Stimulated activated CD8-positive, alpha-beta memory T cell treated with anti-CD3 and anti-CD28 coated beads, Interleukin-15, amount 100 ng/mL, for 4 hours (primary cell): ENCODE data around the gene SPCS1.
"Not testable (repeated sequence)": the region's sequence is repeated elsewhere in the genome, so short reads cannot be mapped to it uniquely, and the experiment has no call there.

ENCODE experiments used
- DNase-seq, 2 donors: peaks; one replicate each; pipeline ENCODE4 v3.0.0-alpha.2; 2020; ENCODE audit warnings: low read depth in 2 of 2

Gene SPCS1

DNA sequence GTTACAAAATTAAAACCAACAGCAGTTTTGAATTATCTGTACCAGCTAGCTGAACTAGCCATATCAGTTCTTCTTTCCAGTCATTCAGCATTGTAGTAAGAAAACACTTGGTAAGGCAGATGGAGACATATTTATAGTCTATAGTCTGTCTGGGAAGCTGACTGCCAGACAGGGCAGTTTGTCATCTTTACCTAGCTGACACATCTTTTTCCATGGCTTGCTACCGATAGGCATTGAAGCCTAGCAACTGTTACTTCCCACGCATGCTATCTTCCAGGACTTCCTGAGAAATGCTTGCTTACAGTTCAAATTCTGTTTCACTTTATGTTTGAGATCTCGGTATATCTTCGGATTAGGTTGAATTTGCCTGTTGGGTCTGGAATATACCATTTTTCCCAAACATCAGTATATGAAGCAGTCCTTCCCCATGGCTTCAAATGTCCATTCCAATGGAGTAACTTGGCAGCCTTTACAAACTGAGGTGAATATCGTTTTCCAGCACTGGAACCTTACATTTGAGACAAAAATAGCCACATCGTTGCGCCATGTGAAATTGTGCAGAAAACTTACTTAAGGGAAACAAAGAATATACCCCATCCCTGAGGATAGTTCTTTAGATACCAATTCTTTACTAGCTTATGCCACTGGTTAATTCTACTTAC is 11.2 kb upstream of the SPCS1 start:
- no peak for DNase-seq

DNA sequence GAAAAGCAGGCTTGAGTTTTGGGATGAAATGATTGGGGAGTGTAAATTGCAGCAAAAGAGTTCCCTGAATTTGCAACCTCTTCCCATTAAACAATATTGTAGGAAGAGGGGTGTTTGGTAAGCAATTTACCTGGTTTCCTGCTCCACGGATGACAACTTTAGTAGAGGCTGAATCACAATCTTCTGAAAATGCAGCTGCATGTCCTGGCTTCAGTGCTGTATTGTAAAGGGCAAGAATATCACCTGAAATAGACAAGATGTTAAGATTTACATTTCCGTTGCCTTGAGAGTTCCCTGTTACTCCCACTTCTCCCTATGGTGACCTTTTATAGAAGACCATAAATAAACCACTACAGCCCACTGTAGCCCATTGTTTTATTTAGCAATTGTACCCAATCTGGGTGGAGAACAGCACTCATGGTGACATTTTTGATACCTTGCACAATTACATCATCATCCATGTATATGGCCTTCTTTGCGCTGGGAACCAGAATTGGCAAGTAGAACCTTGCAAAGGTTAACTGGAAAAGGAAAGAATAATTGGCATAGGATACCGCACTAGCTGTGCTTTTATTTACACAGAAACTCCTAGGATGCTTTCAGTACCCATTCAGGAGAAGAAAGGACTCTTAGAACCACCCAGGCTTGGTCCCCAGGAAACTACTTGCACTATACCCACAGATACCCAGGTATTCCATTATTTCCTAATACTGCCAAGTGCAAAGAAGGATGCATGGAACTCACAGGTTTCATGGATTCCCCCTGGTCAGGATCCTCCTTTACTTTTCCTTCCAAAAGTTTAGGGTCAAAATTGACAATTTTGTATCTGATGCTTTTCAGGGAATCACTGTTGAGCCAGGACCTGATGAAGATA is 9.9 kb upstream of the SPCS1 start:
- no peak for DNase-seq

DNA sequence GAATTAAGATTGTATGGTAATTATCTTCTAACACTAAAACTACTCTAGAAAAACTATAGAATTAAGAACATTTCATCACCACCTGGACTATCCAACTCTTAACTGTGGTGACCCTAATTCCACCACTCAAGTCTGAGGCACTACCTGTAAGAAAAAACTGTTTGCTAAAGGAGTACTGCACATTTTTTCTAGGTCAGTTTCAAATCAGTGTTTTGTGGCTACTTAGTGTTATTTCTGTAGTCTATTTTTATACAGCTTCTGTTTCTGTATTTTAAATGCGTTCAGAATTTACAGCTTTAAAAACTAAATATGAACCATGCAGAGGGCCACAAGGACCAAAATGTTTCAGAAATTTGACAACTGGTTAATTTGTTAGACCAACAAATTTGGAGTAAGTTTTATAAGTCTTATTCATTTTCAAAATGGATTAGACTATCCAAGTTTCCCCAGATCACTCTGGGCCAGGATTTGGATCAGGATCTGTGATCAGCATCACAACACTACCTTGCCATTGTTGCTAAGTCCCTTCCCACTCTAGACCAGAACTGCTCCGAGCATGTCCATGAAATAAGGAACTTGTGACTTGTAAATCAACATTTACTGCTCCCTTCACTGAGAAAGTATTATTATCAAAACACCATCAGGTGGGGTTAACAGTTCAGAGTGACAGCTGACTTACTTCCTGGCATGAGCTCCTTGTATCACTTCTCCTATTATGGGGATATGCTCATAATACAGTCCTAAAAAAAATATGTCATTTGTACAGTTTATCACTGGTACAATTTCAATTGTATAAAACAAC is 8.9 kb upstream of the SPCS1 start:
- no peak for DNase-seq

DNA sequence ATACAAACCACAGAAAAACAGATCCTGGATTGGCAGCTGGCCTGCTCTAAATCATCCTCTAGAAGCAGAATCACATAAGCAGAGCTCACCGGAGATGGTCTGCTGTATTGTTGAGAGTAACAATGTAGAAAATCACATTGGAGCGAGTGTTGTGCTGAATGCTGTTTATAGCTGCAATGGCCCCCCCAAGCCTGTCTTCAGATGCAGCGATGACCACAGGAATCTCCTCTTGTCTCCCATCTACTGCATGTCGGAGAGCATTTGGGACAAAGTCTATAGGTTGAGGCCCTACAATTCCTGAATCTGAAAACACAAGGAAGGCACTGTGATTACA is 8.3 kb upstream of the SPCS1 start:
- DNase-seq, result no peak

DNA sequence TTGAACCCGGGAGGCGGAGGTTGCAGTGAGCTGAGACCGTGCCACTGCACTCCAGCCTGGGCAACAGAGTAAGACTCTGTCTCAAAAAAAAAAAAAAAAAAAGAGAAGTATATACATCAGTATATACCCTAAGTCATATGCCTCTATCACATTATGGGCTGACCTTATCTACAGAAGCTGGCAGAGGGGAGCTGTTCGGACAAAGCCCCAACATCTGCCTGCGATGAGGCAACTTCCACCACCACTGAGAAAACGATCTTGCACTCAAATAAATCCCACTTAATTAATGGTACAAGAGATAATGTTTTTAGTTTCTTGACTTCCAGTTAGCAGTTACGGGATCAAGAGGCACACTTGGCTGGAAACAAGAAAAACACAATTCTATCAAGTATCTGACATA is 2.6 kb upstream of the SPCS1 start:
- no peak for DNase-seq

DNA sequence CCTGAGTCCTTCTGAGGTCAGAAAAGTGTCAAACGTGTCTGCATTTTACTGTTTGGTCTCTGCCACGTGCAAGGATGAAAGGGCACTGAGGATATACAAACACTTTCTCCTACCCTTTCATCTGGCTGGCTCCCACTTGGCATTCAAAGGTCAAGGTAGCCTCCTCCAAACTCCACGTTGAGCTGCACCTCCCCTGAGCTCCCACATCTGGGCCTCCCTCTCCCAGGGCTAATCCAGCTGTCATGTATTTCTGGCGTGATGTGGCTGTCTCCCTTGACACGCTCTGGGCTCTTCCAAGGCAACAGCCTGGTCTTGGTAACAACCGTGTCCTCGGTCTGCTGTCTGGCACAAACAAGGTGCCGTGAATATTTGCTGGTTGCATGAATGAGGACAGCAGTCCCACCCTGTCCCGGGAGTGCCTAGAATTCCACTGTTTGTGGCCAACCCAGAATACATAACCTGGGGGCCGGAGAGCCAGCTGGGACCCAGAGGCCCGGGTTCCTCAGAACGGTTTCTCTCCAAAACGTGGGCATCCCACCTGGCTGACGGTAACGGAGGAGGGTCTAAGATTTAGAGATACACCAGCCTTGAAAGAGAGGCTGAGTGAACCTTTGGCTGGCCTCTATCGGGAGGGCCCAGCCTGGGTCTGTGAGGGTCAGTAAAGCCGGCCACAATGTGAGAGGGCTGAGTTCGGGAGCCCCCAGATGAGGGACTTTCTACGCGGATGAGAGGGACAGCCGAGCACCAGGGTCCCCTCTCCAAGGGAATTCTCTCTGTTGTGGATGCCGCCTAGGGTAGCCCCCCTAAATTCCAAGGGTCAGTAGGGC is 1.1 kb upstream of the SPCS1 start:
- no peak for DNase-seq

DNA sequence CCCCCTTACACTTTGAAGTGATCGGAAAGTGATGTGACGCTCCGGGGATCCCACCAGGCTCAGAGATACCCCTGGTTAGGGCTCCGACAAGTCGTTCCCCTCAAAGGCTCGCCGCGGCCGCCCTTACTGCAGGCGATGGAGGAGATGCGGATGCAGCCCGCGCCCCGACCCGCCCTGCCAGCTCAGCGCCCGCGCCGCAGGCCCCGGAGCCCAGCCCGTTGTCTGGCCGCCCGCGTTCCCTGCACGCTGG is 543 bp upstream of the SPCS1 start:
- DNase-seq, result no peak

DNA sequence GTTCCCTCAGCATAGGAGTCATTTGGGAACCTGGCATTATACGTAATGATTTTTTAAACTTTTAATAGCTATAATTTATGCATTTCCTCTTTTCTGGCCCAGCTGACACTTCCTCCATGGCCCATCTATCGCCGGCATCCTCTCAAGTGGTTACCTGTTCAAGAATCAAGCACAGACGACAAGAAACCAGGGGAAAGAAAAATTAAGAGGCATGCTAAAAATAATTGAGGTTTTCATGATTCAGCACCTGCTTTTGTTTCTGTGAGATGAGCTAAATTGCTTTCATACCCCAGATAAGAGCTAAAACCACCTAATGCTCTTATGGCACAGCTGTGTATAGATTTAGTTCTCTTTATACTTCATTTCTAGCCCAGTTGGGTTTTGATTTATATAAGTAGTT is 1.7 kb downstream of the SPCS1 start:
- no peak for DNase-seq

DNA sequence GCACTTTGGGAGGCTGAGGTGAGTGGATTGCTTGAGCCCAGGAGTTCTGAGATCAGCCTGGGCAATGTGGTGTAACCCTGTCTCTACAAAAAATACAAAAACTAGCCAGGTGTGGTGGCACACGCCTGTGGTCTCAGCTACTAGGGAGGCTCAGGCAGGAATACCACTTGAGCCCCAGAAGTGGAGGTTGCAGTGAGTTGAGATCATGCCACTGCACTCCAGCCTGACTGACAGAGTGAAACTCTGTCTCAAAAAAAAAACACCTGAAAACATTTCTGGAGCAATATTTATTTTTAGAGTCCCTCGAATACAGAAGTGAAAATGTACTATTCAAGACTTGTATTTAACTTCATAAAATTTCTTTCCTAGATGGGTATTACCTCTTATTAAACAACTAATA is 4.6 kb downstream of the SPCS1 start:
- no peak for DNase-seq

DNA sequence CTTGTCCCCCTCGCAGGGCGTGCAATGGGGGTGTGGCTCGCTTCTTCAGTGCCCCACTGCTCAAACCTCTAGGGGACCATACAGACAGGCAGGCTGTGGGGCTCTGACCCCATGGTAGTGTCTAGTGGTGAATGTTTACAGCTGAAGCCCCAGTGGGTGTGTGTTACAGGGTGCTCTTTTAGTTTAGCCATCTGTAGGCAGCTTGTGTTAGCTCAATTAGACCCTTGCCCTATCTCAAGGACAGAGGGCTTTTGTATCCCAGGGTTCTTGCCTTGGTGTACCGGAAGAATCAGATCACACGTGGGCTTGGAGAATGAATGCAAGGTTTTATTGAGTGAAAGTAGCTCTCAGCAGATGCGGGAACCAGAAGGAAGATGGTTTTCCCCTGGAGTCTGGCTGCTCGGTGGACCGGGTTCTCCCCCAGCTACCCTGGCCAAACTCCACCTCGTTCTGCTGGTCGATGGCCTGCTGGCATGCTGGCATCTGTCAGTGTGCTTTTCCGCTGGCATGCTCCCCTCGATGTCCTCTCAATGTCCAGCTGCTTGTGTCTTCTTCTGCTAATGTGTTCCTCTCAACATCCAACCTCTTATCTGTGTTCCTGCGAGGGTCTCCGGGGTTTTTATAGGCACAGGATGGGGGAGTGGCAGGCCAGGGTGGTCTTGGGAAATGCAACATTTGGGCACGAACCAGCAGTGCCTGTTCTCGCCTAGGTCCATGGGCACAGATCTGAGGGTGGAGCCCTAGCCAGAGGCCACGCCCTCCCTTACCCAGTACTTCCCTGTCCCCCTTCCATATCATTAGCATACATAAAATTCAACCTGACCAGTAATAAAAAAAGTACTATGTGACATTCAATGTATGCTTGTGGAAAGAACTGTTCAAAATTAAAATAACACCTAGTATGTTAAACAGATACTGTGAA is 6.6 kb downstream of the SPCS1 start:
- DNase-seq, result no peak

DNA sequence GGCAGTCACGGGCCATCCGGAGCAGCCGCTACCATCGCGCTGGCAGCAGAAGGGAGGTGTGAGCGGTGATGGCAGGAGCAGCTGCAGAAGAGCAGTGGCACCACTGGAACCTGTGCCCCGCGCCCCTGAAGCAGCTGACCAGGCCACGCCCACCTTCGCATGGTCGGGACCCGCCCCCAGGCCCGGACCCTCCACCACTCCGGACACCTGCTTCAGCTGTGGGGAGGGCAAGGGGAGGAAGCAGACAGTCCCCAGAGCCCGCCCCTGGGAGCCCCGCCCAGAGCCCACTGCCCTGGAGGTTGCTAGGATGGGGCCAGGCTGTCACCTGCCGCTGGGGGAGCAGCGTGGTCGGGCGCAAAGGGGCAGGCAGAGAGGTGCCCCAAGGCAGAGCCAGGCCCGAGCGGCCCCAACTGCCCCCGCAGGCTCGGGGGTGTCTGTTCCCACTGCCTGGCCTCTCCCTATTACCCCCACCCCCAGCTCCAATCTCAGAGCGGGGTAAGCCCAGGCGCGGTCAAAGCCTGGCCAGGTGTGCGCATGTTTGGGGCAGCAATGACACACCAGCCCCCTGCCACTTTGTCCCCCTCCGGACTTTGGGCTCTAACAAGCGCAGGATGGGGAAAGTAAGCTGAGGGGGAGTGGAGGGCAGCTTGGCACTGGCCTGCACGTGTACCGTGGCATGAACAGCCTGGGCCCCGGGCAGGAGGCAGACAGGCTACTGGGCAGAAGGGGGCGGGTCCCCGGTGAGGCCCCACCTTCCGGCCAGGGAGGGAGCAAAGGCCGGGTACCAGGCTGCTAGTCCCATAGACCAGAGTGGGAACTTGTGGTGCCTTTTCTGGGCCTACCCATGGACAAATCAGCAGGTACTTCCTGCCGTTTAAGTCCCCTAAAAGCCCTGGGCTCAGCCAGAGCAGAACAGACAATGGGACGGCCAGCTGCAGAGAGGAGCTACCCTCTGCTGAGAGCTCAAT is 8.7 kb downstream of the SPCS1 start:
- no peak for DNase-seq

DNA sequence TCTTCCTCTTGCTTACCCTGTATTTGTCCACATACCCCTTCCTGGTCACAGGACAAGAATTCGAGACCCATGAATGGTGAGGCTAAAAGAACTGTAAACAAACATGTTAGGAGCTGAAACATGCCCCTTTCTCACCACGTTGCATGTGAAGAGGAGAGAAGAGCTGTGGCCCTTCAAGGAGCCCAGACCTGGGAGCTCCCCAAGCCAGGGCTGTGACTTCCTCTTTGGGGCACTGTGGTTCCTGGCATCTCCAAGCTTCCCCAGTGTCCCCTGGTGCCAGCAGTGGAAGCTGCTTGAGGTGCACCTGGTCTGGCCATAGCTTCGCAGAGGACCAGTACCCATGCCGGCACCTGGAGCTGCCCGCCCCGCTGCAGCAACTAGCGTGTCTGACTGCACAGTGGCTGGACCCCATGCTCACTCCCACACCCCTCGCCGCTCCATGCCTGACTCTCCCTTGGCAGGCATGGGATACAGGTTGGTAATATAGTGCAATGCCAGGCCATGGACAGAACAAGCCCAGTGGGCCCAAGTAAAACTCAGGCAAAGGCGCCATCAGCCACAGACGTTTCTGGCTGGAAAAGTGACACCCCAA is 9.9 kb downstream of the SPCS1 start:
- DNase-seq, result no peak

DNA sequence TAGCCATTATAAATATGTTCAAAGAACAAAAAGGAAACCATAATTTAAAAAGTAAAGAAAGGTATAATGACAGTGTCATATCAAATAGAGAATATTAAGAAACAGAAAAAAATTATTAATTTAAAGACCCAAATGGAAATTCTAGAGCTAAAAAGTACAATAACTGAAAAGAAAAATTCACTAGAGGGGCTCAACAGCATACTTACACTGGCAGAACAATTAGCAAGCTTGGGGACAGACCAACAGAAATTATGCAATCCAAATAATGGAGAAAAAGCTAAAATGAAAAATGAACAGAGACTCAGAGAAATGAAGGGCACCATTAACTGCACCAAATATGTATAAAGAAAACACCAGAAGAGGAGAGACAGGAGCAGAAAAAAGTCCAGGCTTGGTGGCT is 13.7 kb downstream of the SPCS1 start:
- no peak for DNase-seq

- DNase-seq, result no peak
These were observed 15.3 kb downstream of the SPCS1 start for GRCh38 chr3:52721002-52721729.

GRCh38 chr3:52721730-52722008 is 15.8 kb downstream of the SPCS1 start:
- no peak for DNase-seq

DNA sequence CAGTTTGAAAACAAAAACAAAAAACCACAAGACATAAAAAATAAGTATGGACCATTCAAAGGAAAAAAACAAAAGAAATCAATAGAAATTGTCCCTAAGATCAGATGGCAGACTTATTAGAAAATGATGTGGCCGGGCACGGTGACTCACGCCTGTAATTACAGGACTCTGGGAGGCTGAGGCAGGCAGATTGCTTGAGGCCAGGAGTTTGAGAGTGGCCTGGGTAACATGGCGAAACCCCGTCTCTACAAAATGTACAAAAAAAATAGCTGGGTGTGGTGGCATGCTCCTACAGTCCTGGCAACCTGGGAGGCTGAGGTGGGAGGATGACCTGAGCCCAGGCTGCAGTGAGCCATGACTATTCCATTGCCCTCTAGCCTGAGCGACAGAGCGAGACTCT is 16.6 kb downstream of the SPCS1 start:
- no peak for DNase-seq

- no peak for DNase-seq
These were observed 18.0 kb downstream of the SPCS1 start for GRCh38 chr3:52723935-52724334.

- no peak for DNase-seq
These were observed 18.6 kb downstream of the SPCS1 start for GRCh38 chr3:52724511-52724910.

- DNase-seq, result not testable (repeated sequence)
These were observed 22.8 kb downstream of the SPCS1 start for GRCh38 chr3:52728753-52729152.
